Mesothelial cell of epicardium (in vitro differentiated cells): ENCODE measurements around the gene LHX1. TPM values are rescaled to one million over a fixed set of nuclear protein-coding genes. Genes with fewer than 3 reads are reported as not detected.

Experiments used
- DNase-seq, 2 experiments: peaks; one replicate each; pipeline ENCODE4 v3.0.0; 2021; ENCODE audit warnings: low spot score in 2 of 2; ENCODE audit not compliant: unreplicated experiment in 2 of 2
- H3K27ac Mint-ChIP-seq: 2 replicates; pipeline ENCODE4 v1.8.0; 2021; ENCODE audit warnings: mixed read lengths
- H3K27me3 Mint-ChIP-seq: 2 replicates; pipeline ENCODE4 v1.8.0; 2021; ENCODE audit warnings: low read depth, mixed read lengths
- H3K36me3 Mint-ChIP-seq: 2 replicates; pipeline ENCODE4 v1.8.0; 2021; ENCODE audit warnings: mixed read lengths
- H3K4me1 Mint-ChIP-seq: 2 replicates; pipeline ENCODE4 v1.8.0; 2021; ENCODE audit warnings: mixed read lengths
- H3K4me3 Mint-ChIP-seq: 2 replicates; pipeline ENCODE4 v1.8.0; 2021; ENCODE audit warnings: mild to moderate bottlenecking, moderate library complexity, mixed read lengths
- H3K9me3 Mint-ChIP-seq: 2 replicates; pipeline ENCODE4 v1.8.0; 2021; ENCODE audit warnings: mixed read lengths
- total RNA-seq: library from RNA; stranded (reverse); gene quantifications from 3 replicates; pipeline ENCODE4 v1.2.1, GENCODE V29; 2021
- TF ChIP-seq, protein P1 (sequence below): fragments of 200-600 bp; sonication (generic); IDR thresholded peaks from one replicate; pipeline ENCODE4 v1.5.0; 2021; ENCODE audit warnings: antibody characterized with exemption; ENCODE audit not compliant: unreplicated experiment

Gene LHX1
- total RNA-seq, 1 donor from 2014 or later, result not detected

DNA sequence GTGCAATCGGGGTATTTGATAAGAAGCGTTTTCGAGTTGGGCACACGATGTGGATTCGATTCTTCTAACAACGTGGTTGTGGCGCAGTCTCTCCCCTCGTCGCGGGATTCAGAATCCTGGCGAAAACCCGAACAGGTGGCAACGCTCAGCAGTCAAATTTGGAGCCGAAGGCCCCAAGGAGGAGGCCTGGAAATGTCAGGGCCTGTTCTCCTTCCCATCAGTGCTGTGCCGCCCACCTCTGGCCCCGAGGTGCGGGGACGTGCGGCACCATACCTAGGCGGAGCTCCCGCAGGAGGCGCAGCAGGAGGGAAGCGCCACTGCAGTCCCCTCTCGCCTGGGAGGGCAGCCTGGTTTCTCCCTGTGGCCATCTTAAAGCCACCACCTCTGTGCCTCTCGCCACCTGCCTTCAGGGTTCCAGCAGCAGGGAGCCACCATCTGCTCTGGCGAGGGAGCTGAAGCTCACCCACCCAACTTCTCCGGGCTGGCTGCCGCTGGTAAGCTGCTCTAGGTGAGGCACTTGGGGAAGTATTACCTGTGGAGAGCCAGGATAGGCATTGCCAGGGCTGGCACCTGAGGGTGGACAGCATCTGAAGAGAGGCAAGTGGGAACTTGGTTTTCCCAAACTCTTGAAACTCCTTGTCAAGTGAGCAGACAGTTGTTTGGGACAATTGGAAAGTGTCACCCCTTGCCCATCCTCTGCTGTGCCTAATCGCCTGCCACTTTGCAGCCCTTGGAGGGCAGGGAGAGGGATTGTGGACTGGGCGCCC is 8.9 kb downstream of the LHX1 start:
- Mint-ChIP-seq H3K36me3 (no peaks in the 10 kb centered on the region), H3K4me3 (no peak overlapping the region), H3K9me3 (no peaks in the 10 kb centered on the region), H3K27me3 (peaks cover 75% of the 10 kb centered on the region), H3K27ac (no peak overlapping the region), H3K4me1 (peaks cover 20% of the 10 kb centered on the region)
- TF ChIP-seq, protein P1, sequence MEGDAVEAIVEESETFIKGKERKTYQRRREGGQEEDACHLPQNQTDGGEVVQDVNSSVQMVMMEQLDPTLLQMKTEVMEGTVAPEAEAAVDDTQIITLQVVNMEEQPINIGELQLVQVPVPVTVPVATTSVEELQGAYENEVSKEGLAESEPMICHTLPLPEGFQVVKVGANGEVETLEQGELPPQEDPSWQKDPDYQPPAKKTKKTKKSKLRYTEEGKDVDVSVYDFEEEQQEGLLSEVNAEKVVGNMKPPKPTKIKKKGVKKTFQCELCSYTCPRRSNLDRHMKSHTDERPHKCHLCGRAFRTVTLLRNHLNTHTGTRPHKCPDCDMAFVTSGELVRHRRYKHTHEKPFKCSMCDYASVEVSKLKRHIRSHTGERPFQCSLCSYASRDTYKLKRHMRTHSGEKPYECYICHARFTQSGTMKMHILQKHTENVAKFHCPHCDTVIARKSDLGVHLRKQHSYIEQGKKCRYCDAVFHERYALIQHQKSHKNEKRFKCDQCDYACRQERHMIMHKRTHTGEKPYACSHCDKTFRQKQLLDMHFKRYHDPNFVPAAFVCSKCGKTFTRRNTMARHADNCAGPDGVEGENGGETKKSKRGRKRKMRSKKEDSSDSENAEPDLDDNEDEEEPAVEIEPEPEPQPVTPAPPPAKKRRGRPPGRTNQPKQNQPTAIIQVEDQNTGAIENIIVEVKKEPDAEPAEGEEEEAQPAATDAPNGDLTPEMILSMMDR, result no peak
- no peak for DNase-seq

- no peaks in the 10 kb centered on the region for H3K9me3 Mint-ChIP-seq
- peaks cover 69% of the 10 kb centered on the region for H3K27me3 Mint-ChIP-seq
- no peak for DNase-seq
- peaks cover 20% of the 10 kb centered on the region for H3K4me1 Mint-ChIP-seq
- no peaks in the 10 kb centered on the region for H3K36me3 Mint-ChIP-seq
- TF ChIP-seq, protein P1, result no peak
- no peak overlapping the region for H3K4me3 Mint-ChIP-seq
- H3K27ac Mint-ChIP-seq, result no peak overlapping the region
These were observed 9.4 kb downstream of the LHX1 start for GRCh38 chr17:36946726-36947091.

DNA sequence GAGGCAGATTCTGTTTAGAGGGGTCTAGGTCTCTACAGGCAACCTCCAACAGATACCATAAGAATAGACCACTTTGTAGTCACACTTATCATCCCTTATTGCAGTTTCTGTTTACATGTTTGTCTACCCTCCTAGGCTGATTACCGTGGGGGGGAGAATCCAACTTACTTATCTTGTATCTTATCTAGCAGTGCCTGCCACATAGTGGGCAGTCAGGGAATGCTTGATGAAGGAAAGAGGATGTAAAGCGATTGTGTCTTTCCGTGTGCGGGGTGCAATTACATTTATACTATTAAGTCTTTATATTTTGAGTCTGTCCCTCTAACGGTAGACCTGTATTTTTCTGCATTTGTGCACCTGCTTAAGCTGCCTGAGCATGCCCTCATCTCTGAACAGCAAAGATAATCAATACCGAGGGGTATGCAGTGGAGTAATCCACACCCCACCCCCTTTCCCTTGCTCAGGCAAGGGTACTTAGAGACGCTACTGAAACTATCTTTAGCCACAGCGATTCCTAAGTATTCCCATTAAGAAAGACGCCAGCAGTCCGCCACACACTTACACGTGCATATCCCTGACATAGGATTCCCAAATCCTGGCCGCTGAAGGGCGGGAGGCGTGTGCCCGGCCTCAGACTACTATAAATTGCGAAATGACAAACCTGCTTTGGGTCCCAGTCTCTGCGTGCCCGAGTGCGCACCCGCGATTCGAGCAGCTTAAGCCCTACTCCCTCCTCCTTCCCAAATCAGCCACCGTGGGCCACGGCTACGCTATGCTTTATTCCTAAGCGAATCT is 10.8 kb downstream of the LHX1 start:
- TF ChIP-seq, protein P1, result no peak
- Mint-ChIP-seq H3K4me3 (peak overlapping the region; percentile 81), H3K27me3 (peaks cover 55% of the 10 kb centered on the region), H3K9me3 (no peaks in the 10 kb centered on the region), H3K27ac (peak overlapping the region; percentile 96), H3K4me1 (peaks cover 20% of the 10 kb centered on the region), H3K36me3 (peaks cover 10% of the 10 kb centered on the region)
- no peak for DNase-seq

DNA sequence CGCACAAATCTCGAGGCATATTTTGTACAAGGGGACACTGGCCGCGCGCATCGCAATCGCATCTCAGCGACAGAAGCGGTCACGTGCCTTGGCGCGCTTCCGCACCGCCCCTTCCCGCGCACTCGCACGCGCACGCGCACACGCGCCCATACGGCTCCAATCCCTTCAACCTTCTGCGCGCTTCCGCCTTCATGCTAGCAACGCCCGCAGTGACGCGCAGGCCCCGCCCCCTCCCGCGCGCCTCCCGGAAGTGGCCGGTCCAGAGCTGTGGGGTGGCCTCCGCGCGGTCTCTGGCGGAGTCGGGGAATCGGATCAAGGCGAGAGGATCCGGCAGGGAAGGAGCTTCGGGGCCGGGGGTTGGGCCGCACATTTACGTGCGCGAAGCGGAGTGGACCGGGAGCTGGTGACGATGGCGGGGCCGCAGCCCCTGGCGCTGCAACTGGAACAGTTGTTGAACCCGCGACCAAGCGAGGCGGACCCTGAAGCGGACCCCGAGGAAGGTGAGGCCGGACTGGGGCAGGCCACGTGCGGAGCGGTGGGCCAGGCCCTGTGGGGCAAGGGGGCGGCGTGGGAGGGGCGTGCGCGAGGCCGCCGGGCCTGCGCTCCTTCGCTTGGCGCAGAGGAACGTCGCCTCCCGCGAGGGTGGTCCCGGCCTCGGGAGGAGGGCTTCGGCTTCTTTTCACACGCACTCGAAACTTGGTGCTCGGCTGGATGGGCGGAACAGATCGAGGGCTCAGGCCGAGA is 11.6 kb downstream of the LHX1 start, which contains the start of gene AATF:
Gene AATF (plus strand): TSS at position 238 of the 744 bp plus-strand sequence. CDS start 172 bp downstream, at position 410.
- H3K4me1 Mint-ChIP-seq, result peaks cover 20% of the 10 kb centered on the region
- H3K9me3 Mint-ChIP-seq, result no peaks in the 10 kb centered on the region
- H3K4me3 Mint-ChIP-seq, result peak within 1 kb of the TSS; percentile 81
- peak within 1 kb of the TSS; percentile 96 for H3K27ac Mint-ChIP-seq
- peaks cover 13% of the 10 kb centered on the region for H3K36me3 Mint-ChIP-seq
- peak; percentile 92 to 98 for DNase-seq
- TF ChIP-seq, protein P1, result no peak
- peaks cover 47% of the 10 kb centered on the region for H3K27me3 Mint-ChIP-seq

DNA sequence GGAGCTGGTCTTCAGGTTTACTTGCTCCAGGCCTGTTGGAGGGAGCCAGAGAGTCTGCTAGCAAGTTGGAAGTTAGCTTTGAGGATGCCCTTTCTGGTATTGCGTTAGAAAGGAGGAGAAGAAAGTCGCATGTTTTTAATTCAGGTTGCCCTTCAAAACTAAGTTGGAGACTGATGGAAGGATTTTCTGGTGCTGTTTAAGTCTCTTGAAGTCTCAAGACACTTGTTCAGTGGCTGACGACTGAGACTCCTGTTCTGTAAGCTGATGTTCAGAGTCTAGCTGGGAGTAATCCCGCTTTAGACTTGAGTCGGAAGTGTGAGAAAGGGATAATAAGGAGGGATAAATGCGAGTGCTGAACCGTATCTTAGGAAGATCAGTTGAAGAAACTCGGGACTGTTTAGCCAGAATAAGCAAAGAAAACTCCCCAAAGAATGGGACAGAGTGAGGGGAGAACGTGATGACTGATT is 12.2 kb downstream of the LHX1 start:
- peaks cover 19% of the 10 kb centered on the region for H3K36me3 Mint-ChIP-seq
- H3K27ac Mint-ChIP-seq, result peak overlapping the region; percentile 92
- no peak for DNase-seq
- H3K27me3 Mint-ChIP-seq, result peaks cover 42% of the 10 kb centered on the region
- H3K4me1 Mint-ChIP-seq, result peaks cover 20% of the 10 kb centered on the region
- TF ChIP-seq, protein P1, result no peak
- no peaks in the 10 kb centered on the region for H3K9me3 Mint-ChIP-seq
- peak overlapping the region; percentile 81 for H3K4me3 Mint-ChIP-seq
